Uterine smooth muscle cell (primary cell): ENCODE data around the gene ERI2. TPM values are rescaled to one million over a fixed set of nuclear protein-coding genes. Genes with fewer than 3 reads are reported as not detected.

ENCODE experiments used
- total RNA-seq: library from RNA; depleted of rRNA; stranded (reverse); fragments of >200 nt; gene quantifications from 2 replicates; pipeline ENCODE4 v1.2.3, GENCODE V29; 2014

The ERI2 gene
- total RNA-seq = 29.6 and 67.8 TPM in 2 replicates

GRCh38 chr16:20806168-20807050 lies at the start of gene ERI2, which contains the start of gene REXO5:
Gene ERI2, minus strand, starts transcription at chr16:20806472. Its CDS starts 42 bp downstream, at chr16:20806430.
Gene REXO5, plus strand, starts transcription at chr16:20806527. Its CDS starts 427 bp downstream, at chr16:20806954.

GRCh38 chr16:20763461-20764232 lies 42.6 kb downstream of the ERI2 start, which contains the start of gene ACSM3:
Gene ACSM3, plus strand, starts transcription at chr16:20764014. Its CDS starts 6,021 bp downstream, at chr16:20770035.

Other genes with a start within 250 kb of the ERI2 start
- not detected in 2 replicates for gene ACSM2B, start 230.1 kb downstream of the ERI2 start, total RNA-seq
- 0.11 TPM in 1 of 2 replicates, not detected in the other for gene ACSM1, start 108.8 kb downstream of the ERI2 start, total RNA-seq
- 73.0 and 90.0 TPM in 2 replicates for gene THUMPD1, start 64.7 kb downstream of the ERI2 start, total RNA-seq
- gene ACSM3, start 42.5 kb downstream of the ERI2 start, total RNA-seq = 0.77 and 1.00 TPM in 2 replicates
- gene REXO5, start 55 bp upstream of the ERI2 start, total RNA-seq = 7.2 and 18.6 TPM in 2 replicates
- 35.4 and 43.9 TPM in 2 replicates for gene DCUN1D3, start 93.9 kb upstream of the ERI2 start, total RNA-seq
- gene LYRM1, start 94.3 kb upstream of the ERI2 start, total RNA-seq = 64.7 and 69.5 TPM in 2 replicates